Trophoblast cell (in vitro differentiated cells and primary cell): ENCODE data around the gene GLT6D1.
"Not testable (repeated sequence)": the region's sequence is repeated elsewhere in the genome, so short reads cannot be mapped to it uniquely, and the experiment has no call there.

ENCODE experiments used
- DNase-seq, 2 donors: peaks; one replicate each; pipeline ENCODE4 v3.0.0-alpha.2; 2016
- H2AFZ ChIP-seq: 2 replicates; pipeline ENCODE4 v1.6.1; 2013; ENCODE audit warnings: low read length, moderate library complexity, mild to moderate bottlenecking; ENCODE audit not compliant: insufficient read depth, poor library complexity
- H2AK5ac ChIP-seq: 2 replicates; pipeline ENCODE4 v1.6.1; 2013; ENCODE audit warnings: mild to moderate bottlenecking, low read length
- H2BK120ac ChIP-seq: 2 replicates; pipeline ENCODE4 v1.6.1; 2013; ENCODE audit warnings: low read length, mild to moderate bottlenecking, moderate library complexity; ENCODE audit not compliant: insufficient read depth, poor library complexity
- H2BK12ac ChIP-seq: 2 replicates; pipeline ENCODE4 v1.6.1; 2013; ENCODE audit warnings: mild to moderate bottlenecking, low read length, moderate library complexity
- H2BK5ac ChIP-seq: 2 replicates; pipeline ENCODE4 v1.6.1; 2013; ENCODE audit warnings: low read length, low read depth, moderate library complexity, mild to moderate bottlenecking; ENCODE audit not compliant: poor library complexity
- H3K14ac ChIP-seq: 2 replicates; pipeline ENCODE4 v1.6.1; 2013; ENCODE audit warnings: mild to moderate bottlenecking, low read length
- H3K18ac ChIP-seq: 2 replicates; pipeline ENCODE4 v1.6.1; 2013; ENCODE audit warnings: mild to moderate bottlenecking, low read length
- H3K23ac ChIP-seq: 2 replicates; pipeline ENCODE4 v1.6.1; 2013; ENCODE audit warnings: low read length
- H3K27ac ChIP-seq: 2 replicates; pipeline ENCODE4 v1.5.1; 2013; ENCODE audit warnings: low read depth, mild to moderate bottlenecking, inconsistent platforms, low read length, moderate library complexity
- H3K27me3 ChIP-seq: 2 replicates; pipeline ENCODE4 v1.6.1; 2013; ENCODE audit warnings: inconsistent platforms, mild to moderate bottlenecking, low read length, moderate library complexity; ENCODE audit not compliant: insufficient read depth
- H3K36me3 ChIP-seq, 2 experiments: 1 replicate in 1 of 2; 2 replicates in 1 of 2; pipeline ENCODE4 v1.6.1; 2013; ENCODE audit warnings: low read length in 2 of 2, mild to moderate bottlenecking in 2 of 2, moderate library complexity in 1 of 2; ENCODE audit not compliant: insufficient read depth in 2 of 2, control insufficient read depth in 1 of 2
- H3K4ac ChIP-seq: 2 replicates; pipeline ENCODE4 v1.6.1; 2013; ENCODE audit warnings: low read depth, mild to moderate bottlenecking, low read length, moderate library complexity
- H3K4me1 ChIP-seq, 2 experiments: 1 replicate in 1 of 2; 2 replicates in 1 of 2; pipeline ENCODE4 v1.6.1; 2013; ENCODE audit warnings: low read length in 2 of 2, mild to moderate bottlenecking in 2 of 2, moderate library complexity in 1 of 2; ENCODE audit not compliant: insufficient read depth in 2 of 2, control insufficient read depth in 1 of 2
- H3K4me2 ChIP-seq: 2 replicates; pipeline ENCODE4 v1.6.1; 2013; ENCODE audit warnings: inconsistent platforms, mild to moderate bottlenecking, low read length, moderate library complexity
- H3K4me3 ChIP-seq: 2 replicates; pipeline ENCODE4 v1.5.1; 2013; ENCODE audit warnings: mild to moderate bottlenecking, low read depth, low read length, inconsistent platforms
- H3K79me1 ChIP-seq: one replicate; pipeline ENCODE4 v1.6.1; 2013; ENCODE audit warnings: low read length
- H3K79me2 ChIP-seq: 2 replicates; pipeline ENCODE4 v1.6.1; 2013; ENCODE audit warnings: low read length, mild to moderate bottlenecking; ENCODE audit not compliant: control insufficient read depth, insufficient read depth, poor library complexity
- H3K9ac ChIP-seq: 2 replicates; pipeline ENCODE4 v1.6.1; 2013; ENCODE audit warnings: mild to moderate bottlenecking, low read length
- H3K9me3 ChIP-seq: 2 replicates; pipeline ENCODE4 v1.6.1; 2013; ENCODE audit warnings: low read depth, mild to moderate bottlenecking, control low read depth, inconsistent platforms, low read length; ENCODE audit not compliant: insufficient read depth
- H4K12ac ChIP-seq: 2 replicates; pipeline ENCODE4 v1.6.1; 2013; ENCODE audit warnings: low read depth, mild to moderate bottlenecking, low read length, moderate library complexity
- H4K8ac ChIP-seq: 2 replicates; pipeline ENCODE4 v1.6.1; 2013; ENCODE audit warnings: low read depth, mild to moderate bottlenecking, low read length, moderate library complexity
- H4K91ac ChIP-seq: one replicate; pipeline ENCODE4 v1.6.1; 2013; ENCODE audit warnings: low read depth, mild to moderate bottlenecking, low read length, moderate library complexity
- WGBS: extraction: QIAGEN DNeasy Blood & Tissue Kit; methylation state at CpG from one replicate; pipeline ENCODE4 v1.1.7; 2013; ENCODE audit warnings: missing lambda C conversion rate; ENCODE audit not compliant: insufficient read length, insufficient coverage; ENCODE audit errors: extremely low coverage; 5-methylcytosine and 5-hydroxymethylcytosine counted together

The GLT6D1 gene

GRCh38 chr9:135669018-135669417, 29.7 kb upstream of the GLT6D1 start:
- H2BK5ac ChIP-seq, H3K4me1 ChIP-seq, H3K27ac ChIP-seq, H3K14ac ChIP-seq, H3K36me3 ChIP-seq, H3K4me2 ChIP-seq, H3K9ac ChIP-seq, H4K91ac ChIP-seq, H4K12ac ChIP-seq, H3K4ac ChIP-seq, H2BK120ac ChIP-seq, H3K79me2 ChIP-seq, H2AK5ac ChIP-seq, DNase-seq, H3K4me3 ChIP-seq, H2BK12ac ChIP-seq, H2AFZ ChIP-seq, H3K27me3 ChIP-seq, H3K18ac ChIP-seq, H3K23ac ChIP-seq, H4K8ac ChIP-seq, H3K79me1 ChIP-seq: not testable (repeated sequence)
- H3K9me3 ChIP-seq, result peaks cover 28% of the 10 kb centered on the region
- no CpG with 5 or more reads among the region's 5 CpGs for WGBS

DNA sequence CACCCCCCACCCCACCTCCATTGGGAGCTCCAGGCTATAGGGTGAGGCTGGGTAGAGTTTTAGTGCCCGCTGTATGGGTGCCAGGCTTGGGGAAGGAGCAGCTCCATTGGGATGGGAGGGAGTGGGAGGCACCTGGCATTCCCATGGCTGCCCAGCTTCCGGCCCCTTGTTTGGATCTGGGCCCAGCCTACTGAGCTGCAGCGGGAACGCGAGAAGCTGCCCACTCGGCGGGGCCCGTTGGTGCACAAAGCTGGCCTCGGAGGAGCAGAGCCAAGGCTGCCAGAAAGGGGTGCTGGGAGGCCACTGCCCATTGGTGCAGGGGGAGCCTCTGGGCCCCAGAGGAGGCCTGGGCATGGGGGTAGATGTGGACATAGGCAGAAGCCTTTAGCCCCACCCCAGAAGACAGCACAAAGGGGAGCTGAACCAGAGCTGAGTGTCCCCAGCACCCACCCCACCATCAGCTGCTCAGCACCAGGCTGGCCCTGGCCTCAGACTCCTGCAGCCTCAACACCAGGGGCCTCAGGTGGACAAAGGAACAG, 28.2 kb upstream of the GLT6D1 start:
- Histone ChIP-seq H3K4me1 (no peaks in the 10 kb centered on the region), H3K14ac (no peak overlapping the region), H2BK5ac (no peak overlapping the region), H3K4ac (no peak overlapping the region), H3K18ac (no peak overlapping the region), H2AK5ac (no peak overlapping the region), H4K91ac (no peak overlapping the region), H3K27ac (no peak overlapping the region), H3K4me3 (no peak overlapping the region), H3K23ac (no peak overlapping the region), H3K27me3 (no peaks in the 10 kb centered on the region), H2AFZ (no peak overlapping the region), H2BK12ac (no peak overlapping the region), H3K79me2 (no peaks in the 10 kb centered on the region), H4K12ac (no peak overlapping the region), H3K4me2 (no peak overlapping the region), H3K9ac (no peak overlapping the region), H3K9me3 (peaks cover 28% of the 10 kb centered on the region), H2BK120ac (no peak overlapping the region), H4K8ac (no peak overlapping the region), H3K79me1 (no peaks in the 10 kb centered on the region), H3K36me3 (no peaks in the 10 kb centered on the region)
- no peak for DNase-seq
- WGBS, result no CpG with 5 or more reads among the region's 9 CpGs

GRCh38 chr9:135666534-135667462, 27.5 kb upstream of the GLT6D1 start:
- Histone ChIP-seq H4K8ac (no peak overlapping the region), H3K4me3 (no peak overlapping the region), H2BK5ac (no peak overlapping the region), H3K4me2 (no peak overlapping the region), H2BK12ac (no peak overlapping the region), H3K23ac (no peak overlapping the region), H3K27me3 (no peaks in the 10 kb centered on the region), H3K18ac (no peak overlapping the region), H2AK5ac (no peak overlapping the region), H3K9me3 (peaks cover 28% of the 10 kb centered on the region), H3K27ac (no peak overlapping the region), H4K91ac (no peak overlapping the region), H3K79me1 (no peaks in the 10 kb centered on the region), H2AFZ (no peak overlapping the region), H3K4me1 (no peaks in the 10 kb centered on the region), H3K14ac (no peak overlapping the region), H3K36me3 (no peaks in the 10 kb centered on the region), H3K79me2 (no peaks in the 10 kb centered on the region), H3K4ac (no peak overlapping the region), H2BK120ac (no peak overlapping the region), H4K12ac (no peak overlapping the region), H3K9ac (no peak overlapping the region)
- no peak for DNase-seq
- WGBS, result no CpG with 5 or more reads among the region's 29 CpGs

DNA sequence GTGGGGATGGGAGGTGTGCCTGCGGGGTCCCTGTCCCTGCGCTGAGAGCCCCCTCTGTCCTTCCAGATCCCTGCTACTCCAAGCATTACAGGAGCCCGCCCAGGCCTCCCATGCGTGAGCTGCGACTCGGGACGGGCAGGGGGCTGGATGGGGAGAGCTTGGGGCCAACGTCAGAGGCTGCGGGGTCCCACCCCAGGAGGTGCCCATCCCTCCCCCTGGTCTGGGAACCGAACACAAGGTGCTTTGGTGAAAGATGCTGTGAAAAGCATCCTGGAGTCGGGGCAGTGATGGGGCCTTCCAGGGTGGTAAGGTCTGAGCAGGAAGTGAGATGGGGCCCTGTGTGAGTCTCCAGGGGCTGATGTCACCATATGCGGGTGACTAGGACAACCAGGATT, 26.5 kb upstream of the GLT6D1 start:
- Histone ChIP-seq H3K79me2 (no peaks in the 10 kb centered on the region), H4K8ac (no peak overlapping the region), H2BK120ac (no peak overlapping the region), H3K4me2 (no peak overlapping the region), H3K36me3 (no peaks in the 10 kb centered on the region), H3K14ac (no peak overlapping the region), H3K23ac (no peak overlapping the region), H2AFZ (no peak overlapping the region), H3K4me1 (no peaks in the 10 kb centered on the region), H2BK5ac (no peak overlapping the region), H3K27me3 (no peaks in the 10 kb centered on the region), H2AK5ac (no peak overlapping the region), H4K91ac (no peak overlapping the region), H3K27ac (no peak overlapping the region), H4K12ac (no peak overlapping the region), H3K18ac (no peak overlapping the region), H3K4ac (no peak overlapping the region), H3K9ac (no peak overlapping the region), H3K9me3 (peaks cover 26% of the 10 kb centered on the region), H3K79me1 (no peaks in the 10 kb centered on the region), H2BK12ac (no peak overlapping the region), H3K4me3 (no peak overlapping the region)
- WGBS, result no CpG with 5 or more reads among the region's 12 CpGs
- DNase-seq, result no peak
